Smooth muscle cell (in vitro differentiated cells): Measurements from ENCODE around the gene SYPL1. TPM values are rescaled to one million over a fixed set of nuclear protein-coding genes. Genes with fewer than 3 reads are reported as not detected.

Experiments
- DNase-seq: peaks from one replicate; lab custom pipeline; 2025; ENCODE audit not compliant: unreplicated experiment; lab: John Stamatoyannopoulos, UW
- H2AFZ ChIP-seq: fragments of 200-600 bp; sonication (generic); 2 replicates; pipeline ENCODE4 v1.6.0; 2016; ENCODE audit warnings: antibody characterized with exemption, low read depth, mild to moderate bottlenecking
- H3F3A ChIP-seq: fragments of 200-600 bp; sonication (generic); 2 replicates; pipeline ENCODE4 v1.6.0; 2017; ENCODE audit warnings: antibody characterized with exemption, low read depth
- H3K27ac ChIP-seq: fragments of 200-600 bp; sonication (generic); 2 replicates; pipeline ENCODE4 v1.5.1; 2016; ENCODE audit warnings: low read depth, mild to moderate bottlenecking
- H3K27me3 ChIP-seq: fragments of 200-600 bp; sonication (generic); 2 replicates; pipeline ENCODE4 v1.6.1; 2016; ENCODE audit warnings: low read depth, mild to moderate bottlenecking
- H3K36me3 ChIP-seq: fragments of 200-600 bp; sonication (generic); 2 replicates; pipeline ENCODE4 v1.5.1; 2016; ENCODE audit warnings: low read depth
- H3K4me1 ChIP-seq: fragments of 200-600 bp; sonication (generic); 2 replicates; pipeline ENCODE4 v1.5.1; 2016; ENCODE audit warnings: low read depth
- H3K4me2 ChIP-seq: fragments of 200-600 bp; sonication (generic); 2 replicates; pipeline ENCODE4 v1.6.0; 2016; ENCODE audit warnings: mild to moderate bottlenecking
- H3K4me3 ChIP-seq: fragments of 200-600 bp; sonication (generic); 2 replicates; pipeline ENCODE4 v1.5.1; 2016; ENCODE audit warnings: mild to moderate bottlenecking
- H3K79me2 ChIP-seq: fragments of 200-600 bp; sonication (generic); 2 replicates; pipeline ENCODE4 v1.6.0; 2016; ENCODE audit warnings: low read depth, mild to moderate bottlenecking
- H3K9ac ChIP-seq: fragments of 200-600 bp; sonication (generic); 2 replicates; pipeline ENCODE4 v1.6.0; 2016; ENCODE audit warnings: low read depth
- H3K9me3 ChIP-seq: fragments of 200-600 bp; sonication (generic); replicated peaks from 2 replicates; pipeline ENCODE4 v1.5.1; 2016; ENCODE audit warnings: low read depth
- H4K20me1 ChIP-seq: fragments of 200-600 bp; sonication (generic); 2 replicates; pipeline ENCODE4 v1.6.0; 2016; ENCODE audit warnings: low read depth
- CTCF ChIP-seq: fragments of 200-600 bp; sonication (generic); IDR thresholded peaks from 2 replicates; pipeline ENCODE4 v1.5.1; 2017; ENCODE audit warnings: borderline replicate concordance, mild to moderate bottlenecking, antibody characterized with exemption; ENCODE audit not compliant: insufficient read depth, poor library complexity, severe bottlenecking
- WGBS: methylation state at CpG from one replicate; pipeline ENCODE4 v1.1.7; 2016; ENCODE audit warnings: low lambda C conversion rate; 5-methylcytosine and 5-hydroxymethylcytosine counted together
- polyA plus RNA-seq: library from polyadenylated mRNA; unstranded; fragments of >200 nt; fragmentation: Nextera tagmentation; extraction: Ambion mirVana; gene quantifications from 2 replicates; pipeline ENCODE4 v1.2.1, GENCODE V29; 2016
- total RNA-seq: library from RNA; depleted of rRNA; stranded (reverse); fragments of >200 nt; gene quantifications from 2 replicates; pipeline ENCODE4 v1.2.3, GENCODE V29; 2014

The SYPL1 gene
- total and polyA plus RNA-seq, 2 experiments from 2014 or later, result 75.2 to 107 TPM

- H4K20me1 ChIP-seq, result no peaks in the 10 kb centered on the region
- DNase-seq, result no peak
- peaks cover 8% of the 10 kb centered on the region for H3K4me1 ChIP-seq
- no peaks in the 10 kb centered on the region for H3K79me2 ChIP-seq
- no peak overlapping the region for H3K4me2 ChIP-seq
- H3K27ac ChIP-seq, result no peak overlapping the region
- no peak overlapping the region for H2AFZ ChIP-seq
- no peaks in the 10 kb centered on the region for H3K9me3 ChIP-seq
- 81% methylated on average over 10 of the region's 10 CpGs for WGBS
- no peak for TF ChIP-seq CTCF
- H3F3A ChIP-seq, result peaks cover 9% of the 10 kb centered on the region
- no peak overlapping the region for H3K9ac ChIP-seq
- no peaks in the 10 kb centered on the region for H3K36me3 ChIP-seq
- H3K4me3 ChIP-seq, result no peak overlapping the region
- H3K27me3 ChIP-seq, result peaks cover 10% of the 10 kb centered on the region
Observed at GRCh38 chr7:106047818-106048705, 64.0 kb downstream of the SYPL1 start.

GRCh38 chr7:106047184-106047583, 64.9 kb downstream of the SYPL1 start:
- Histone ChIP-seq H3K36me3 (no peaks in the 10 kb centered on the region), H3K27me3 (peaks cover 10% of the 10 kb centered on the region), H3K9ac (no peak overlapping the region), H3F3A (peaks cover 9% of the 10 kb centered on the region), H3K4me3 (no peak overlapping the region), H3K9me3 (no peaks in the 10 kb centered on the region), H4K20me1 (no peaks in the 10 kb centered on the region), H3K27ac (no peak overlapping the region), H3K4me1 (peaks cover 8% of the 10 kb centered on the region), H2AFZ (no peak overlapping the region), H3K79me2 (no peaks in the 10 kb centered on the region), H3K4me2 (no peak overlapping the region)
- no peak for TF ChIP-seq CTCF
- no peak for DNase-seq
- WGBS, result 94% methylated on average over 5 of the region's 5 CpGs

GRCh38 chr7:106045586-106045985, 66.5 kb downstream of the SYPL1 start:
- Histone ChIP-seq H3K36me3 (no peaks in the 10 kb centered on the region), H3F3A (no peaks in the 10 kb centered on the region), H4K20me1 (no peaks in the 10 kb centered on the region), H3K4me3 (no peak overlapping the region), H3K9me3 (no peaks in the 10 kb centered on the region), H3K27me3 (peaks cover 10% of the 10 kb centered on the region), H3K4me2 (no peak overlapping the region), H3K9ac (no peak overlapping the region), H3K79me2 (no peaks in the 10 kb centered on the region), H3K27ac (no peak overlapping the region), H2AFZ (no peak overlapping the region), H3K4me1 (peaks cover 4% of the 10 kb centered on the region)
- no peak for DNase-seq
- 92% methylated on average over 1 of the region's 1 CpG for WGBS
- no peak for TF ChIP-seq CTCF
